Measurements from ENCODE around the gene HOXA11.

DNA sequence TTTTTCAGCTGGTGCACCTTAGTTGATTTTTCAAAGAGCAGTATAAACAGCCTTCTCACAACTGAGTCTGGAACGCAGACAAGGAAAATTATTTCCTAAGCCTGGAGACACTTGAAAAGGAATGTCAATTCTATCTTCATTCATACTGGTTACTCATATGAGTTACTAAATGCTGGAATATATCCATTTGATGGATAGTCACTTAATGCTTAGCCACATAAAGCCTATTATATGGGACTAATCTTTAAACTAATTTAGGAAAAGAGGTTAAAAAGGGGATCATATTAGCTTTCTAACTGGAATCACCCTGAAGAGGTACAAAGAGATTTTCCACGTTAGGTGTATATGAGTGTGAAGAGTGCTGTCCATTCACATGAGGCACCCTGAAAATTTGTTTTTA is 52.8 kb downstream of the HOXA11 start:
- TF ChIP-seq ZNF8 (CRISPR knock-in tag; IDR thresholded peaks at IDR 0.05): no peak
- no peak for TF ChIP-seq PPARA (CRISPR knock-in tag; IDR thresholded peaks at IDR 0.05; ENCODE audit: borderline replicate concordance)
- no peak for TF ChIP-seq ZNF565 (CRISPR knock-in tag; conservative IDR thresholded peaks at IDR 0.05; ENCODE audit: low read depth)
- TF ChIP-seq TOX (CRISPR knock-in tag; IDR thresholded peaks at IDR 0.05; ENCODE audit: borderline replicate concordance): no peak
- no peak for TF ChIP-seq TSHZ2 (CRISPR knock-in tag; IDR thresholded peaks at IDR 0.05)
- TF ChIP-seq ZFP3 (CRISPR knock-in tag; IDR thresholded peaks at IDR 0.05): no peak
- TF ChIP-seq ZC3H10 (CRISPR knock-in tag; IDR thresholded peaks at IDR 0.05): no peak
- no peak for TF ChIP-seq ZFP30 (CRISPR knock-in tag; IDR thresholded peaks at IDR 0.05)

Measured in SK-N-SH treated with all-trans-retinoic acid at 6 μM for 48 hours (cell line).